Daoy (cell line): ENCODE measurements around the gene NTHL1. TPM values are rescaled to one million over a fixed set of nuclear protein-coding genes. Genes with fewer than 3 reads are reported as not detected.
A peak's percentile ranks its signal among the peaks of the same experiment; 100 is the strongest.

Source experiments
- DNase-seq: peaks from one replicate; pipeline ENCODE4 v3.0.0-alpha.2; 2015; ENCODE audit warnings: low read depth
- total RNA-seq: library from RNA; depleted of rRNA; stranded (reverse); fragments of >200 nt; shearing (Covaris generic); gene quantifications from 2 replicates; pipeline ENCODE4 v1.2.3, GENCODE V29; 2014; rRNA removed

NTHL1 gene
- total RNA-seq, 1 experiment from 2014 or later, result 29.3 TPM

DNA sequence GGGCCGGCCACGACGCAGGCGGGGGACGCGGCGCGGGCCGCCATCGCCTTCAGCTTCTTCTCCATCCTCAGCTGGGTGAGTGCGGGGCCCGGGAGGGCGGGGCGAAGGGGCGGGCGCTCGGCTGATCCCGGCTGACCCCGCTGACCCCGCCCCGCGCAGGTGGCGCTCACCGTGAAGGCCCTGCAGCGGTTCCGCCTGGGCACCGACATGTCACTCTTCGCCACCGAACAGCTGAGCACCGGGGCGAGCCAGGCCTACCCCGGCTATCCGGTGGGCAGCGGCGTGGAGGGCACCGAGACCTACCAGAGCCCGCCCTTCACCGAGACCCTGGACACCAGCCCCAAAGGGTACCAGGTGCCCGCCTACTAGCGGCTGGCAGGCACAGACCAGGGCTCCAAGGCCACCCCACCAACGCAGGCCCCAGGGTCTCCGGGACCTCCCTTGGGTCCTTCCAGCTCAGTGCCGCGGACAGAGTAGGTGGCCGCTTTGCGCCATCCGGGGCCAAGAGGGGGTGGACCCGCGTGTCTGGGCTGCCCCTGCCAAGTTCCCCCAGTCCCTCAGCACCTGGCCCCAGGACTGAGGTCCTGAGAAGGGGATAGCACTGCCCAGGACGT lies 54.8 kb downstream of the NTHL1 start:
- no peak for DNase-seq

GRCh38 chr16:1991948-1992703 lies 55.5 kb downstream of the NTHL1 start:
- DNase-seq, result peak; percentile 87

DNA sequence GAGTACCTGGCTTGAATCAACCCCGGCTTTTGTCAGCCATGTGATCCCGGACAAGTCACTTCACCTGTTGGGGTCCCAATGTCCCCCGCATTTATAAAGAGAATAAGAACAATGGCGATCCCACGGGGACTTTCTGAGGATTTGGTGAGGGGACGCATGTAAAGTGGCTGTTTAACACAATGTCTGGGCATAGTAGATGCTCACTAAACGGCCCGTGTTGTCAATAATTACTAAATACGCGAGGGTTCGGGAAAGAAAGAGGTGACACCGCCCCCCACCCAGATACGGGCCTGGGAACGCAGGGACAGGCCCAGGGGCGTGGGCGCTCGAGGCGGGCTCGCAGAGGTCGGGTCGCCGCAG lies 56.1 kb downstream of the NTHL1 start:
- no peak for DNase-seq

GRCh38 chr16:1991135-1991551 lies 56.5 kb downstream of the NTHL1 start:
- DNase-seq, result no peak

- peak; percentile 24 for DNase-seq
These were observed 57.1 kb downstream of the NTHL1 start for GRCh38 chr16:1990351-1991134.

- no peak for DNase-seq
These were observed 57.6 kb downstream of the NTHL1 start for GRCh38 chr16:1990101-1990350.

Other genes with a start within 250 kb of the NTHL1 start
- 23.5 and 28.2 TPM in 2 replicates for gene HAGH, start 221.0 kb downstream of the NTHL1 start, total RNA-seq
- gene FAHD1, start 220.6 kb downstream of the NTHL1 start, total RNA-seq, result 26.6 and 50.7 TPM in 2 replicates
- gene MEIOB, start 175.7 kb downstream of the NTHL1 start, total RNA-seq, result not detected in 2 replicates
- gene HS3ST6, start 129.4 kb downstream of the NTHL1 start, total RNA-seq, result not detected in 2 replicates
- gene MSRB1, start 104.6 kb downstream of the NTHL1 start, total RNA-seq, result 36.6 and 49.1 TPM in 2 replicates
- not detected in 2 replicates for gene RPL3L, start 93.1 kb downstream of the NTHL1 start, total RNA-seq
- gene NDUFB10, start 88.3 kb downstream of the NTHL1 start, total RNA-seq, result 147 and 156 TPM in 2 replicates
- 1,645 and 2,369 TPM in 2 replicates for gene RPS2, start 83.0 kb downstream of the NTHL1 start, total RNA-seq
- gene RNF151, start 81.0 kb downstream of the NTHL1 start, total RNA-seq, result not detected in 2 replicates
- 49.5 and 49.6 TPM in 2 replicates for gene TBL3, start 75.8 kb downstream of the NTHL1 start, total RNA-seq
- gene NOXO1, start 66.4 kb downstream of the NTHL1 start, total RNA-seq, result not detected in 2 replicates
- 22.7 and 29.7 TPM in 2 replicates for gene GFER, start 63.6 kb downstream of the NTHL1 start, total RNA-seq
- 0.29 TPM in 1 of 2 replicates, not detected in the other for gene SYNGR3, start 57.9 kb downstream of the NTHL1 start, total RNA-seq
- gene ZNF598, start 38.0 kb downstream of the NTHL1 start, total RNA-seq, result 19.8 and 21.6 TPM in 2 replicates
- gene NPW, start 28.0 kb downstream of the NTHL1 start, total RNA-seq, result 0.46 and 1.5 TPM in 2 replicates
- 38.1 and 41.8 TPM in 2 replicates for gene NHERF2, start 20.9 kb downstream of the NTHL1 start, total RNA-seq
- gene TSC2, start 151 bp upstream of the NTHL1 start, total RNA-seq, result 31.4 and 34.1 TPM in 2 replicates
- 12.0 and 46.5 TPM in 2 replicates for gene PKD1, start 88.1 kb upstream of the NTHL1 start, total RNA-seq
- 0.11 and 0.21 TPM in 2 replicates for gene RAB26, start 100.8 kb upstream of the NTHL1 start, total RNA-seq
- gene TRAF7, start 107.9 kb upstream of the NTHL1 start, total RNA-seq, result 43.4 and 45.5 TPM in 2 replicates
- gene CASKIN1, start 148.8 kb upstream of the NTHL1 start, total RNA-seq, result 0.06 TPM in 1 of 2 replicates, not detected in the other
- 12.1 and 19.3 TPM in 2 replicates for gene MLST8, start 157.6 kb upstream of the NTHL1 start, total RNA-seq
- gene BRICD5, start 163.0 kb upstream of the NTHL1 start, total RNA-seq, result 0.68 and 1.9 TPM in 2 replicates
- 16.9 and 21.8 TPM in 2 replicates for gene PGP, start 167.0 kb upstream of the NTHL1 start, total RNA-seq
- gene E4F1, start 175.8 kb upstream of the NTHL1 start, total RNA-seq, result 20.5 and 20.8 TPM in 2 replicates
- gene DNASE1L2, start 188.6 kb upstream of the NTHL1 start, total RNA-seq, result 0.89 and 1.0 TPM in 2 replicates
- 22.6 and 41.1 TPM in 2 replicates for gene ECI1, start 203.8 kb upstream of the NTHL1 start, total RNA-seq
- 147 and 161 TPM in 2 replicates for gene RNPS1, start 220.3 kb upstream of the NTHL1 start, total RNA-seq